GM21381 (cell line): Measurements from ENCODE around the gene AHI1.
"Not testable (repeated sequence)": the region's sequence is repeated elsewhere in the genome, so short reads cannot be mapped to it uniquely, and the experiment has no call there.

Experiments
- ATAC-seq: cut with Tn5 transposase; IDR thresholded peaks from one replicate; pipeline ENCODE4 v1.9.1; 2021; ENCODE audit warnings: mild to moderate bottlenecking, moderate library complexity; ENCODE audit not compliant: unreplicated experiment

Gene AHI1

GRCh38 chr6:135269481-135269891 is 228.1 kb downstream of the AHI1 start:
- ATAC-seq, result no peak

GRCh38 chr6:135268740-135269139 is 228.8 kb downstream of the AHI1 start:
- ATAC-seq, result no peak

GRCh38 chr6:135268263-135268662 is 229.3 kb downstream of the AHI1 start:
- ATAC-seq, result no peak

DNA sequence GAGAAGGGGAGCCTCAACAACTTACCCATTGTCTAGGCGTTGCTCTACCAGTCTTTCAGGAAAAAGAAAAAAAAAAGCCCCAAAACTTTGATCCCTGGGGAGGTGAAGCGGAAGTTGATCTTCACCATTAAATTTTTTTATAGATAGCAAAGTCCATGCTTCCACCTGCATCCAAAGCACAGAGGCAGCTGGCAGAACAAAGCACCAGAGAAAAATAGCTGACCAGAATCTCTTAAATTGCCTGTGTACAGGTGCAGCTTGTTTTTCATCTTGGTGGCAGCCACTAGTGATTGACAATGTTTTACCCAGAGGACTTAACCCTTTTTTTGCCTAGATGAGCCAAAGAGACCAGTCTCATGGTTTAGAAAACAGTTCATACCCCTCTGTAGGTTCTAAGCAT is 230.5 kb downstream of the AHI1 start:
- ATAC-seq, result no peak

GRCh38 chr6:135266675-135267074 is 230.9 kb downstream of the AHI1 start:
- no peak for ATAC-seq

GRCh38 chr6:135265278-135265677 is 232.3 kb downstream of the AHI1 start:
- no peak for ATAC-seq

- ATAC-seq, result no peak
Observed at GRCh38 chr6:135261872-135262725, 235.4 kb downstream of the AHI1 start.

DNA sequence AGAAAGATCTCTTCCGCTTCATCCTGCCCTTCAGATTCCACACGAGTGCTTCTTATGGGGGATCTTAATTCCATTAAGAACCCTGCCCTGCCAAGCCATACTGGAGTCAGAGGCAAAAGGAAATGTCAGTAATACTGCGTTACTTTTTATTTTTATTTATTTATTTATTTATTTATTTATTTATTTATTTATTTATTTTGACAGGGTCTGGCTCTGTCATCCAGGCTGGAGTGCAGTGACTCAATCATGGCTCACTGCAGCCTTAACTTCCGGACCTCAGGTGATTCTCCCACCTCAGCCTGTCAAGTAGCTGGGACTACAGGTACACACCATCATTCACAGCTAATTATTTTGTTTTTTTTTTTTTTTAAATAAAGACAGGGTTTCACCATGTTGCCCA is 236.9 kb downstream of the AHI1 start:
- no peak for ATAC-seq

GRCh38 chr6:135258970-135259369 is 238.6 kb downstream of the AHI1 start:
- ATAC-seq, result no peak

- ATAC-seq, result no peak
Observed at GRCh38 chr6:135257631-135258405, 239.7 kb downstream of the AHI1 start.

GRCh38 chr6:135256866-135257265 is 240.7 kb downstream of the AHI1 start:
- ATAC-seq, result no peak

DNA sequence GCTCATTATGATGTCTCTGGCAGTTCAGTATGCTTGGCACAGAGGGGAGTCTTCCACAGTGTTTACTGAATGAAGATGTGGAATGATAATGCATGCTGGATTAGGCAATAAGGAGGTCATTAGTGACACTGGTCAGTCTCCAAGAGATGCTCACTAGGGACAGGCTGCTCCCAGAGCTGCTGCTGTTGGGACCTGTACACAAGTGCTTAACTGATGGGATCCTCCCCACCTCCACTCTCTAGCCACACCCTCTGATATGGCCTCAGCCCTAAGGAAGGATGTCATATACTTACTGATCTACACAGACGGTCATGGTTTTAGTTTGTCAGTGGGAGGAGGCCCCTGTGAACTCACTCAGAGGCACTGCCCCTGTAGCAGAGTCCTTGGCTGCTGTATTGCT is 243.1 kb downstream of the AHI1 start:
- no peak for ATAC-seq

DNA sequence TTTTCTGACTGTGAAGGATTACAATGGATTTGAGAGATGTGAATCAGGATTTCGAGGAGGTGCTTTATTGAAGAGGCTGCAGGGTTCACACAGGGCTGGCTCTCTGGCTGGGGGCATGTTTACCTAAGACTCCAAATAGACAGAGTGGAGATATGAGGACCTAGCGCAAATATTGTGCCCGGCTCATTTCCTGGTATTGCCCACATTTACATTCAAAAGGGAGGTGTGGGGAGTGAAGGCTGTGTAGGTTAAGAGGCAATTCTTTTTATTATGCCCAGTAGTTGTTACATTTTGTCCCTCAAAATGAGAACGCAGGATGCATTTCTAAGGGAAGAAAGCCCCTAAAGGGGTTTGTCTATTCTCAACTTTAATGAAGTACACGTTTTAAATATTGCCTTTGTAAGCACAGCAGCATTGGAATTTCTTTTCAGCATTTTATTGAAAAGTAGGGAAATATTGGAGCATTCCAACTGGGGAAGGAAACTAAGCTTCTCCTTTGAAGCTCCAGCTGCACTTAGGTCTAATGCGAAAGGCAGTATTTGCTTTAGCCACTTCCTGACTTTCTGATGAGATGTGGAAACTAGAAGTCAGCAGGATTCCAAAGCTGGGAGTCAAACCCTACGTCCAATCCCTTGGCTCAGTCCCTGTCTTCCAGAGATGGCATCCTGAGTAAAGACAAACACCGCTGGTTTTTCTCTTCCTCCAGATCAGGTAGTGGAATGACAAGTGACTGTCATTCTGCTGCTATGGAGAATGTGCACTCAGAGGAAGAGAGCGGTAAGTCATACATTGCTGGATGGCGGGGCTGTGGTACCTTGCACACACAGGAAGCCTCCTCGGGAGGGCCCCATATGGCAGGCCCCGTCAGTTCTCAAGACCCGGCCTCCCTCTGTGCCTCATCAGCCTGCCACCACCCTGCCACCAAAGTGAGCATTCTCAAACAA is 245.8 kb downstream of the AHI1 start:
- ATAC-seq, result no peak

- no peak for ATAC-seq
Observed at GRCh38 chr6:135250751-135251497, 246.6 kb downstream of the AHI1 start.

GRCh38 chr6:135250234-135250633 is 247.3 kb downstream of the AHI1 start:
- no peak for ATAC-seq

DNA sequence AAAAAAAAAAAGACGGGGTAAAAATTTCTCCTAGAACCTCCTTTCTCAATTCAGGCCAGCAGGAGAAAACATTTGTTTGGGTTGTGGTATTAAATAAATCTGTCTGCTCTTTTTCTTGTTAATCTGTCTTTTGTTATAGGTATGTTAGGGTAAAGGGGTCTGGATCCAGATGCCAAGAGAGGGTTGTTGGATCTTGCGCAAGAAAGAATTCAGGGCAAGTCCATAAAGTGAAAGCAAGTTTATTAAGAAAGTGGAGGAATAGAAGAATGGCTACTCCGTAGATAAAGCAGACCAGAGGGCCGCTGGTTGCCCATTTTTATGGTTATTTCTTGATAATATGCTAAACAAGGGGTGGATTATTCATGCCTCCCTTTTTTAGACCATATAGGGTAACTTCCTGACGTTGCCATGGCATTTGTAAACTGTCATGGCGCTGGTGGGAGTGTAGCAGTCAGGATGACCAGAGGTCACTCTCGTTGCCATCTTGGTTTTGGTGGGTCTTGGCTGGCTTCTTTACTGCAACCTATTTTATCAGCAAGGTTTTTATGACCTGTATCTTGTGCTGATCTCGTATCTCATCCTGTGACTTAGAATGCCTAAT is 251.0 kb downstream of the AHI1 start:
- ATAC-seq, result not testable (repeated sequence)

GRCh38 chr6:135244805-135245204 is 252.7 kb downstream of the AHI1 start:
- ATAC-seq, result no peak

DNA sequence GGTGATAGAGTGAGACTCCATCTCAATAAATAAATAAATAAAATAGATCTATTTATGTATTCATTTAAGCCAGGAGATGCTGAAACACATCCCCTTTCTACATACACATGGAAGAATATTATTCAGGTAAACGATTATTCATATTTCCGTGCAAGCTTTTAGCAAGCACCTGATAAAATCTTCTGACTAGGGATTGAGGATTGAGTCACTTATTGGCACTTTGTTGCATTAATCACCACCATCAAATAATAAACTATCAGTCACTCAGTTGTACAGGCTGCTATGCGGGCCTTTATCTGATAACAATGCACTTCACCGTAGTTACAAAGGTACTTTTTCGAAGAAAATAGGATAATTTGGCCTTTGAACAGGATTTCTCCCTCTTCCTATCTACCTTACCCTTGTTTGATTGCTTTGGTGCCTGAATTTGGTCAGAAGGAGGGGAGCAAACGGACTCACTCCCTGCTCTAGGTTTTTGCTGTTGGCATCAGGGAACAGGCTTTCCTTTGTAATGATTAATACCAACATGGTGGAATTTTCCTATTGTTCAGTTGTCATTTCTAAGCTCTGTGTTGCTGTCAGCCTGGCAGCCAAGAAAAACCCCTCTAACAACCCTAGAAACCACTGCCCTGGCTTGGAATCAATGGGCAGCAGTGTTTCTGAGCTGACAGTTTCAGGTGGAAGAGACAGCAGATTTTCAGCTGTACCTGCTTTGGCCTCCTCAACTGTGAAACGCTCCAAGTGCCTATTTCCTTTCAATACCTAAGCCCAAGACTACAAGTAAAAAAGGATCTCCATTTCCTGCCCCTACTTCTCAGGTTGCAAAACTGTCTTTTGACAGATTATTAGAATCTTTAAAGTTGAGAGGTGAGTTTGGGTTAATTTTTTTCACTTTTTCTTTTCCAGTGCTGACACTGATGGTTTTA is 253.4 kb downstream of the AHI1 start:
- no peak for ATAC-seq

DNA sequence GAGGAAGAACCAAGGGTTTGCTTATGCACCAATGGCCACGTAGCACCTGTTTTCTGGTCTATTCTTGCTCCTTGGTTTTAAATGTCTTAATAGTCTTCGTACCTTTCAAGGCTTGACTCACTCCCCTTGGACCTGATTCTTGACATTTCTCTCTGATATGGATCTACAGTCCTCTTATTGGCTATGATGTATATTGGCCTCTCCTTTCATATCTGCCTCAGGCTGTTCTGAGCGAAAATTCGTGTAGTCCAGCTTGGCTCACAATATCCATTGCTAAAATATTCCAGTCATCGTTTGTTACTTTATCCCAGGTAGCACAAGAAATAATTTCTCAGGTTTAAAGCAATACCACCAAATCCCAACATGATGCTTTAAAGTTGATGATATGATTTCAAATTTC is 256.8 kb downstream of the AHI1 start:
- no peak for ATAC-seq
